ENCODE data around the gene TSN. TPM values are rescaled to one million over a fixed set of nuclear protein-coding genes. Genes with fewer than 3 reads are reported as not detected.

Gene TSN
- total and polyA plus RNA-seq, 9 of the 15 experiments (the other 6 are each of a cell fraction or from before 2014, with no cell fraction given), result 63.2 to 152 (median 95.2) TPM

- Histone ChIP-seq H3K27me3 (ENCODE audit: control insufficient read depth in 2 of 2, insufficient read depth in 2 of 2, low read length in 2 of 2) (peaks cover 28 to 38% of the 10 kb centered on the region in 2 experiments), H4K20me1 (replicated peaks; ENCODE audit: control insufficient read depth, insufficient read depth, low read length) (no peaks in the 10 kb centered on the region), H3K36me3 (ENCODE audit: control insufficient read depth, insufficient read depth, low read length) (no peaks in the 10 kb centered on the region), H3K9me3 (replicated peaks; ENCODE audit: control insufficient read depth, insufficient read depth, low read depth, low read length) (peaks cover 5% of the 10 kb centered on the region), H2AFZ (ENCODE audit: low read depth, low read length) (no peak overlapping the region), H3K4me3 (no peak overlapping the region), H3K4me2 (ENCODE audit: insufficient read depth, low read length) (no peak overlapping the region), H3K79me2 (ENCODE audit: control insufficient read depth, insufficient read depth, low read length) (no peaks in the 10 kb centered on the region), H3K9ac (ENCODE audit: insufficient read depth in 1 of 2, low read depth in 2 of 2, low read length in 2 of 2) (no peak overlapping the region), H3K27ac (ENCODE audit: extremely low read depth, low read depth, low read length) (no peak overlapping the region), H3K4me1 (replicated peaks in 1 of 2; ENCODE audit: control insufficient read depth in 2 of 2, insufficient read depth in 2 of 2, low read length in 2 of 2) (no peaks in the 10 kb centered on the region), H3K9me1 (ENCODE audit: control insufficient read depth, insufficient read depth, low read length) (no peaks in the 10 kb centered on the region)
- ChIA-PET POLR2A (interaction anchor here (0.6 kb wide), 1 partner anchor 13 kb away, joined by 3 read pairs; no protein-coding TSS in a partner anchor), CTCF (ENCODE audit: low intra/inter-chr PET ratio) (no interaction called here)
- FAIRE-seq (no peak), ATAC-seq (peak; percentile 50), DNase-seq (ENCODE audit: extremely low read depth in 1 of 4, low spot score in 3 of 4) (peak in 1 of 4 experiments; percentile 12)
- 0% methylated on average over 5 of the region's 5 CpGs for WGBS (ENCODE audit: insufficient coverage, low coverage, missing lambda C conversion rate)
- BruUV-seq (replicated peaks), result no TSS peak
- intact Hi-C loops (cut with micrococcal nuclease), result no loop called here
- in situ Hi-C loops (cut with MboI), result loop anchor here (25.0 kb wide), 1 partner anchor 703 kb away; no protein-coding TSS in a partner anchor
- TF ChIP-seq ZNF197 (CRISPR knock-in tag; IDR thresholded peaks at IDR 0.05; ENCODE audit: low read depth) (no peak), EGR1 (conservative IDR thresholded peaks at IDR 0.05) (peak; percentile 46), ESRRA (IDR thresholded peaks at IDR 0.05; ENCODE audit: borderline replicate concordance, low read depth) (no peak), ATF3 (IDR thresholded peaks at IDR 0.05) (peak; percentile 17; the same call in 1 of the 2 replicates), ATF3 (CRISPR knock-in tag; conservative IDR thresholded peaks at IDR 0.05) (no peak), JUND (IDR thresholded peaks at IDR 0.05; ENCODE audit: borderline replicate concordance, low read depth, low read length) (0 out of 2 replicates have a peak, but pooled peaks have one; percentile 6), JUND (tag; IDR thresholded peaks at IDR 0.05; ENCODE audit: borderline replicate concordance, low read depth, low read length) (no peak), FOSL1 (tag; conservative IDR thresholded peaks at IDR 0.05) (peak; percentile 39; the same call in 1 of the 2 replicates)
Observed at GRCh38 chr2:121790276-121790956, 35.0 kb downstream of the TSN start.
